ENCODE results near the gene RPS6KA5.

The RPS6KA5 gene

DNA sequence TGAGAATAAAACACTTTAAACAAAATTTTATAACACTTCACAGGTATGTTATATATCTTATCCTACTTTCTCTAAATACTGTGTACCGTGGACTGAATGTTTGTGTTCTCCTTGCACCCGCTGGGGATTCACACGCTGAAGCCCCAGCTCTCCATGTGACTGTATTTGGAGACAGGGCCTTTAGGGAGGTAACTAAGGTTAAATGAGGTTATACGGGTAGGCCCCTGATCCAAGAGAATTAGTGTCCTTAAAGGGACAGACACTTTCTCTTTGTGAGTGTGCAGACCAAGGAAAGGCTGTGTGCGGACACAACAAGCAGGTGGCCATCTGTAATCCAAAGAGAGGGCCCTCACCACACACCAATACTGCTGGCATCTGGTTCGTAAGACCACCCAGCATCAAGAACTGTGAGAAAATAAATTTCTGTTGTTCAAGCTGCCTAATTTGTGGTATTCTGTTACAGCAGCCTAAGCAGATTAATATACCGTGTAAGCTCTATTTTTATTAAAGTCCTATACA, 174.1 kb downstream of the RPS6KA5 start:
- Histone ChIP-seq H3K4me3 (no peak overlapping the region), H3K9me3 (peaks cover 0 to 6% (median 6%) of the 10 kb centered on the region in 3 donors), H3K27me3 (no peaks in the 10 kb centered on the region), H3K4me1 (no peaks in the 10 kb centered on the region), H3K36me3 (no peaks in the 10 kb centered on the region), H3K27ac (no peak overlapping the region)
- intact Hi-C loops (cut with DNase I; ENCODE audit: low total_unique reads), result no loop called here
- TF ChIP-seq, protein P1, sequence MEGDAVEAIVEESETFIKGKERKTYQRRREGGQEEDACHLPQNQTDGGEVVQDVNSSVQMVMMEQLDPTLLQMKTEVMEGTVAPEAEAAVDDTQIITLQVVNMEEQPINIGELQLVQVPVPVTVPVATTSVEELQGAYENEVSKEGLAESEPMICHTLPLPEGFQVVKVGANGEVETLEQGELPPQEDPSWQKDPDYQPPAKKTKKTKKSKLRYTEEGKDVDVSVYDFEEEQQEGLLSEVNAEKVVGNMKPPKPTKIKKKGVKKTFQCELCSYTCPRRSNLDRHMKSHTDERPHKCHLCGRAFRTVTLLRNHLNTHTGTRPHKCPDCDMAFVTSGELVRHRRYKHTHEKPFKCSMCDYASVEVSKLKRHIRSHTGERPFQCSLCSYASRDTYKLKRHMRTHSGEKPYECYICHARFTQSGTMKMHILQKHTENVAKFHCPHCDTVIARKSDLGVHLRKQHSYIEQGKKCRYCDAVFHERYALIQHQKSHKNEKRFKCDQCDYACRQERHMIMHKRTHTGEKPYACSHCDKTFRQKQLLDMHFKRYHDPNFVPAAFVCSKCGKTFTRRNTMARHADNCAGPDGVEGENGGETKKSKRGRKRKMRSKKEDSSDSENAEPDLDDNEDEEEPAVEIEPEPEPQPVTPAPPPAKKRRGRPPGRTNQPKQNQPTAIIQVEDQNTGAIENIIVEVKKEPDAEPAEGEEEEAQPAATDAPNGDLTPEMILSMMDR (IDR thresholded peaks at IDR 0.05), result no peak
- no peak for DNase-seq

DNA sequence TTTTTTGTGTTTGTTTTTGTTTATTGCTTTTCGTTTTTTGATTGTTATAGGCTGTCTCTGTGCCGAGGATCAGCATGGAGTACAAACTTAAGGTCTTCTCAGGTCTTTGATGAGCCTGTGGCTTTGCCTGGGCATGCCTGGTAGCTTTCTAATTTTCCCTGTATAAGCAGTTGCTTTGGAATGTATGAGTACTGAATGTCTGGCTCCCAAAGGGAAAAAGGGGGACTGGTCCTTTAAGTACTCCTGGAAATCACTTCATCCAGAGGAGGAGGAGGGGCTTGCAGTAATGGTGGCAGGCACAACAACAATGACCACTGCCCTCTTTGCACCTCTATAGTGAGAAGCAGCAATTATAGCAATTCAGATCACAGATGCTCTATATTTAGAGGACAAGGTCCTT, 176.7 kb downstream of the RPS6KA5 start:
- H3K27ac ChIP-seq, result no peak overlapping the region
- intact Hi-C loops (cut with DNase I; ENCODE audit: low total_unique reads), result no loop called here
- H3K9me3 ChIP-seq, result peaks cover 0 to 6% (median 6%) of the 10 kb centered on the region in 3 donors
- no peaks in the 10 kb centered on the region for H3K4me1 ChIP-seq
- no peaks in the 10 kb centered on the region for H3K27me3 ChIP-seq
- no peak overlapping the region for H3K4me3 ChIP-seq
- no peak for DNase-seq
- H3K36me3 ChIP-seq, result no peaks in the 10 kb centered on the region
- TF ChIP-seq, protein P1 (IDR thresholded peaks at IDR 0.05), result no peak

DNA sequence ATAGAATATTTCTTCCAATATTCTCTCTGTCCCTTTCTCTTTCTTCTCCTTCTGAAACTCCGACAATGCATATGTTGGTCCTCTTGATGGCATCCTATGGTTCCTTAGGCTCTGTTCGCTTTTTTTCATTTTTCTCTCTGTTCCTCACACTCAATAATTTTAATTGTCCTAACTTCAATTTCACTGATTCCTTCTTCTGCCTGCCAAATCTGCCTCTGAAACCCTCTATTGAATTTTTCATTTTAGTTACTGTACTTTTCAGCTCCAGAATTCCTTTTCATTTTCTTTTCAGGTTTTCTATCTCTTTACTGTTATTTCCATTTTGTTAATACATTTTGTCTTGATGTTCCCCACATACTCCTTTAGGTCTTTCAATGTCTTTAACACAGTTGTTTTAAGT, 177.2 kb downstream of the RPS6KA5 start:
- TF ChIP-seq, protein P1 (IDR thresholded peaks at IDR 0.05), result no peak
- H3K27ac ChIP-seq, result no peak overlapping the region
- peaks cover 0 to 6% (median 6%) of the 10 kb centered on the region in 3 donors for H3K9me3 ChIP-seq
- H3K4me1 ChIP-seq, result no peaks in the 10 kb centered on the region
- intact Hi-C loops (cut with DNase I; ENCODE audit: low total_unique reads), result no loop called here
- DNase-seq, result no peak
- no peaks in the 10 kb centered on the region for H3K36me3 ChIP-seq
- no peaks in the 10 kb centered on the region for H3K27me3 ChIP-seq
- H3K4me3 ChIP-seq, result no peak overlapping the region

DNA sequence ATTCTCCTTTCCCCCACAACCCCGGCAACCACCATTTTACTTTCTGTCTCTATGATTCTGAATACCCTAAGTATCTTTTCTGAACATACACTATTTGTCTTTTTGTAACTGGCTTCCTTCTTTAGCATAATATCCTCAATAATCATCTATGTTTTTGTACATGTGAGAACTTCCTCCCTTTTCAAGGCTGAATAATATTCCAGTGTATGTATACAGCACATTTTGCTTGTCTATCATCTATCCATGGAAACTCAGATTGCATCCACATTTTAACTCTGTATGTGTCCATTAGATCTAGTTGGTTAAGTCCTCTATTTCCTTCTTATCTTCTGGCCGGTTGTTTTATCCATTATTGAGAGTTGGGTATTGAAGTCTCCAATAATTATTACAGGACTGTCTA, 180.2 kb downstream of the RPS6KA5 start:
- Histone ChIP-seq H3K36me3 (no peaks in the 10 kb centered on the region), H3K4me1 (no peaks in the 10 kb centered on the region), H3K27me3 (no peaks in the 10 kb centered on the region), H3K27ac (no peak overlapping the region), H3K4me3 (no peak overlapping the region), H3K9me3 (peaks cover 0 to 6% (median 6%) of the 10 kb centered on the region in 3 donors)
- DNase-seq, result no peak
- intact Hi-C loops (cut with DNase I; ENCODE audit: low total_unique reads), result no loop called here
- TF ChIP-seq, protein P1 (IDR thresholded peaks at IDR 0.05), result no peak

DNA sequence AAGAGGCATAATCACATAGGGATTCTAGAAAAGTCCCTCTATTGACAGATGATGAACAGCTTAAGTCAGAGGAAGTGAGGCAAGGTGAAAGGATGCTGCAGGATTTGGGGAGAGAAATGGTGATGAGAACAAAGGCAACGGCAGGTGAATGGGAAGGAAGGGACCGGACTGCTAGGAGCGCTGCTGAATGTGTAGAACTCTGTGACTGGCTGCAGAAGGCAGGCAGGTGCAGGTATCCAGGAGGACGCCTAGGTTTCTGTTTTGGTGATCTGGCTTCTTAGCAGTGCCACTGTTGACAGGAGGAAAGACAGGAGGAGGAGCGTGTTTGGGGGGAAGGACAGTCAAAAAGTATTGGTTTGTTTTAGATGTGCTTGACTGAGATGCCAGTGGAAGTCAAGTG, 185.8 kb downstream of the RPS6KA5 start:
- Histone ChIP-seq H3K27ac (no peak overlapping the region), H3K27me3 (no peaks in the 10 kb centered on the region), H3K4me3 (no peak overlapping the region), H3K36me3 (peaks cover 0 to 15% (median 8%) of the 10 kb centered on the region in 3 donors), H3K4me1 (peaks cover 0 to 8% (median 0%) of the 10 kb centered on the region in 4 donors), H3K9me3 (no peaks in the 10 kb centered on the region)
- intact Hi-C loops (cut with DNase I; ENCODE audit: low total_unique reads), result no loop called here
- TF ChIP-seq, protein P1 (IDR thresholded peaks at IDR 0.05), result no peak
- no peak for DNase-seq

Data from tibial artery (tissue), 4 donors.